Measurements from ENCODE around the gene GTF2F1.
"Not testable (repeated sequence)": the region's sequence is repeated elsewhere in the genome, so short reads cannot be mapped to it uniquely, and the experiment has no call there.

GRCh38 chr19:6349271-6349670 lies 43.7 kb downstream of the GTF2F1 start:
- TF ChIP-seq, protein P1, sequence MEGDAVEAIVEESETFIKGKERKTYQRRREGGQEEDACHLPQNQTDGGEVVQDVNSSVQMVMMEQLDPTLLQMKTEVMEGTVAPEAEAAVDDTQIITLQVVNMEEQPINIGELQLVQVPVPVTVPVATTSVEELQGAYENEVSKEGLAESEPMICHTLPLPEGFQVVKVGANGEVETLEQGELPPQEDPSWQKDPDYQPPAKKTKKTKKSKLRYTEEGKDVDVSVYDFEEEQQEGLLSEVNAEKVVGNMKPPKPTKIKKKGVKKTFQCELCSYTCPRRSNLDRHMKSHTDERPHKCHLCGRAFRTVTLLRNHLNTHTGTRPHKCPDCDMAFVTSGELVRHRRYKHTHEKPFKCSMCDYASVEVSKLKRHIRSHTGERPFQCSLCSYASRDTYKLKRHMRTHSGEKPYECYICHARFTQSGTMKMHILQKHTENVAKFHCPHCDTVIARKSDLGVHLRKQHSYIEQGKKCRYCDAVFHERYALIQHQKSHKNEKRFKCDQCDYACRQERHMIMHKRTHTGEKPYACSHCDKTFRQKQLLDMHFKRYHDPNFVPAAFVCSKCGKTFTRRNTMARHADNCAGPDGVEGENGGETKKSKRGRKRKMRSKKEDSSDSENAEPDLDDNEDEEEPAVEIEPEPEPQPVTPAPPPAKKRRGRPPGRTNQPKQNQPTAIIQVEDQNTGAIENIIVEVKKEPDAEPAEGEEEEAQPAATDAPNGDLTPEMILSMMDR (IDR thresholded peaks at IDR 0.05) = not testable (repeated sequence)
- not testable (repeated sequence) for TF ChIP-seq POLR2A (IDR thresholded peaks at IDR 0.05)
